Prostate gland (tissue), 2 donors: ENCODE results near the gene EXOC2.

ENCODE experiments used
- POLR2A ChIP-seq: fragments of 450-650 bp; IDR thresholded peaks from one replicate; pipeline ENCODE4 v1.6.1; 2016; ENCODE audit warnings: antibody characterized with exemption, mild to moderate bottlenecking
- POLR2AphosphoS5 ChIP-seq: sonication (generic); formaldehyde crosslinking; IDR thresholded peaks from one replicate; pipeline ENCODE4 v1.6.1; 2017; ENCODE audit warnings: antibody characterized with exemption
- TF ChIP-seq, protein P1 (sequence below), 4 experiments: fragments of 200-600 bp in 2 of 4; fragments of 450-650 bp in 2 of 4; sonication (generic) in 2 of 4; IDR thresholded peaks; 1 replicate in 3 of 4; 2 replicates in 1 of 4; pipeline ENCODE4 v1.5.1; 2016 to 2019; ENCODE audit warnings: antibody characterized with exemption in 4 of 4, mild to moderate bottlenecking in 2 of 4, moderate library complexity in 2 of 4

DNA sequence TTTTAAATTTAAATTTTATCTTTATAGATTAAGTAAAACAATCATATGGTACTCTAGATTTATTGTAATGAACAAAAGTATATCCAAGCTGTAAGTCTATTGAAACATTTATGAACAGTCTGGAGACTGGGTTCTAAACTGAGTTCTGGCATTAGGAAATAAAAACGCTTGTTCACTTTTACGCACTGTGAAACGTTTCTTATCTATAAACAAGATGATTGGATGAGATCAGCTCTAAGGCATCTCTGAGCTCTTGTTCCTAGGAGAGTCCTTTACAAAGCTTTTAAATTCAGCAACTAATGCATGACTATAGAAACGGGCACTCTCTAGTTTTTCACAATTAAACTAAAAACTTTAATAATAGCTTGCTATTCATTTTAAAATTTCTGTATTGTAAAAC, 42.8 kb downstream of the EXOC2 start:
- TF ChIP-seq, protein P1, sequence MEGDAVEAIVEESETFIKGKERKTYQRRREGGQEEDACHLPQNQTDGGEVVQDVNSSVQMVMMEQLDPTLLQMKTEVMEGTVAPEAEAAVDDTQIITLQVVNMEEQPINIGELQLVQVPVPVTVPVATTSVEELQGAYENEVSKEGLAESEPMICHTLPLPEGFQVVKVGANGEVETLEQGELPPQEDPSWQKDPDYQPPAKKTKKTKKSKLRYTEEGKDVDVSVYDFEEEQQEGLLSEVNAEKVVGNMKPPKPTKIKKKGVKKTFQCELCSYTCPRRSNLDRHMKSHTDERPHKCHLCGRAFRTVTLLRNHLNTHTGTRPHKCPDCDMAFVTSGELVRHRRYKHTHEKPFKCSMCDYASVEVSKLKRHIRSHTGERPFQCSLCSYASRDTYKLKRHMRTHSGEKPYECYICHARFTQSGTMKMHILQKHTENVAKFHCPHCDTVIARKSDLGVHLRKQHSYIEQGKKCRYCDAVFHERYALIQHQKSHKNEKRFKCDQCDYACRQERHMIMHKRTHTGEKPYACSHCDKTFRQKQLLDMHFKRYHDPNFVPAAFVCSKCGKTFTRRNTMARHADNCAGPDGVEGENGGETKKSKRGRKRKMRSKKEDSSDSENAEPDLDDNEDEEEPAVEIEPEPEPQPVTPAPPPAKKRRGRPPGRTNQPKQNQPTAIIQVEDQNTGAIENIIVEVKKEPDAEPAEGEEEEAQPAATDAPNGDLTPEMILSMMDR (IDR thresholded peaks at IDR 0.05), result no peak
- TF ChIP-seq POLR2A, result no peak
- TF ChIP-seq POLR2AphosphoS5, result no peak
